ENCODE measurements around the gene KLHDC8A. TPM values are rescaled to one million over a fixed set of nuclear protein-coding genes. Genes with fewer than 3 reads are reported as not detected.

Gene KLHDC8A
- total RNA-seq, 4 donors from 2014 or later = not detected

GRCh38 chr1:205310976-205311704 lies 45.6 kb downstream of the KLHDC8A start:
- DNase-seq (ENCODE audit: low spot score) = no peak
- ATAC-seq (ENCODE audit: low FRiP score) = no peak
- TF ChIP-seq CTCF (IDR thresholded peaks at IDR 0.05) = no peak

GRCh38 chr1:205309741-205310140 lies 47.0 kb downstream of the KLHDC8A start:
- no peak for DNase-seq (ENCODE audit: low spot score)
- no peak for TF ChIP-seq CTCF (IDR thresholded peaks at IDR 0.05)
- ATAC-seq (ENCODE audit: low FRiP score) = no peak

- ATAC-seq (ENCODE audit: low FRiP score) (no peak), DNase-seq (ENCODE audit: low spot score) (no peak)
- no peak for TF ChIP-seq CTCF (IDR thresholded peaks at IDR 0.05)
Observed at GRCh38 chr1:205306929-205307566, 49.7 kb downstream of the KLHDC8A start.

DNA sequence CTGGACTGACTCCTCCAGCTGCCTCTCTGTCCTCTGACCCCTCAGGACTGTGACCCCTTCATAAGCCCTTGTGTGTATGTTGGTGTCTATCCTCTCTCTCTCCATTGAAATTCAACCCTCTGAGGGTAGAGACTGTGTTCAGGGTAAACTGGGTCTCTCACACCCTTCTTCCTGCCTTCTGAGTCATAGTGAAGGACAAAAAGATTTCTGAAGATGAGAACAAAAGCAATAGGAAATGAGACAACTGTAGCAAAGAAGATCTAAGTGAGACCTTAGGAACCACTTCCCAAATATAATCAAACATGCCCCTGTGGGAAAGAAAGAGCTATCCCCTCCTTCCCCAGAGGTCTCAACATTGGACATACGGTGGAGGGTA lies 52.0 kb downstream of the KLHDC8A start:
- DNase-seq (ENCODE audit: low spot score) = no peak
- no peak for TF ChIP-seq CTCF (IDR thresholded peaks at IDR 0.05)
- no peak for ATAC-seq (ENCODE audit: low FRiP score)

DNA sequence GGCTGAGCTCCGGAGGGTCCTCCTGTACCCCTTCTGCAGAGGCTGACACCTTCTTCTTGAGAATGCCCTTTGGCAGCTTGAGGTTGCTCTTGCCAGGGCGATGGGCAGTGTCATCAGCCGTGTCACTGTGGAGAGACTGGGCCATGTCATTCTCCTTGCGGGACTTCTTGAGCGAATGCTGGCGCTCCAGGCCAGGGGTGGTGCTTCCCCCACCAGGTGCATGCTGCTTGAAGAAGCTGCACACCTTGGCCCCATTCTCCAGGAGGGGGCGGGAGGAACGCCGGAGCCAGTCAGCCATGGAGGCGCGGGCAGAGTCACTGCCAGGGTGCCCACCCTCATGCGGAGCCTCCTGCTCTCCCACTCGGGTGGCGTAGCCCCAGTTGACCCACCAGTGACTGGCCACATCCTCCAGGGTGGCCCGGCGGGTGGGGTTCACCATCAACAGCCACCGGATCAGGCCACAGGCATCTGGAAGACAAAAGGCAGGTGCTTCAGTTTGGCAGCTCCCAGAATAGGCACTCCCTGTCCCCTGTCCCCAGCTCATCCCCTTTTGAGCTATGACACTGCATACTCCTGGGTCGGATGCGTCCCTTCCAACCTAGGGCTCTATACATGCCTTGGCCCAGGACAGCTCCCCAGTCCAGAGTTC lies 52.6 kb downstream of the KLHDC8A start:
- TF ChIP-seq CTCF (IDR thresholded peaks at IDR 0.05) = no peak
- ATAC-seq (ENCODE audit: low FRiP score) (no peak), DNase-seq (ENCODE audit: low spot score) (no peak)

- no peak for TF ChIP-seq CTCF (IDR thresholded peaks at IDR 0.05)
- ATAC-seq (ENCODE audit: low FRiP score) = no peak
- DNase-seq (ENCODE audit: low spot score) = no peak
Observed at GRCh38 chr1:205303247-205303888, 53.4 kb downstream of the KLHDC8A start.

Data from omental fat pad (tissue), 4 donors.